ENCODE data around the gene OGDHL.

DNA sequence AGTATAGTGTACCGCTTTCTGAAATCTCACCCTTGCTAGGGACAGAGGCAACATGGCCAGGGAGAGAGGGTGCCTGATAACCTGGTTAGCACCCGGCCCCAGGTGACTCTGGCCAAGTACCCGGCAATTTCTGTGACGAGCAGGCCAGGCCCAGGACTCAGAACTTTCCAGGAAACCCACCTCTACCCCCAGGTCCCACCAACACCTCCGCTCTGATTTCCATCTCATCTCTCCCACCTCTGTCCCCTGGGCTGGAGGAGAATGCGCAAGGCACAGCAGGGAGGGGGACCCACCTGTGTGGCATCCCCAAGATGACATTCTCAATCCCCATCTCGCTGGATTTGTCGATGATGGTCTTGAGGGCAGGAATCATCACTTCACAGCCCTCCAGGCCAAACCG lies 11.6 kb downstream of the OGDHL start:
- TF ChIP-seq, protein P1, sequence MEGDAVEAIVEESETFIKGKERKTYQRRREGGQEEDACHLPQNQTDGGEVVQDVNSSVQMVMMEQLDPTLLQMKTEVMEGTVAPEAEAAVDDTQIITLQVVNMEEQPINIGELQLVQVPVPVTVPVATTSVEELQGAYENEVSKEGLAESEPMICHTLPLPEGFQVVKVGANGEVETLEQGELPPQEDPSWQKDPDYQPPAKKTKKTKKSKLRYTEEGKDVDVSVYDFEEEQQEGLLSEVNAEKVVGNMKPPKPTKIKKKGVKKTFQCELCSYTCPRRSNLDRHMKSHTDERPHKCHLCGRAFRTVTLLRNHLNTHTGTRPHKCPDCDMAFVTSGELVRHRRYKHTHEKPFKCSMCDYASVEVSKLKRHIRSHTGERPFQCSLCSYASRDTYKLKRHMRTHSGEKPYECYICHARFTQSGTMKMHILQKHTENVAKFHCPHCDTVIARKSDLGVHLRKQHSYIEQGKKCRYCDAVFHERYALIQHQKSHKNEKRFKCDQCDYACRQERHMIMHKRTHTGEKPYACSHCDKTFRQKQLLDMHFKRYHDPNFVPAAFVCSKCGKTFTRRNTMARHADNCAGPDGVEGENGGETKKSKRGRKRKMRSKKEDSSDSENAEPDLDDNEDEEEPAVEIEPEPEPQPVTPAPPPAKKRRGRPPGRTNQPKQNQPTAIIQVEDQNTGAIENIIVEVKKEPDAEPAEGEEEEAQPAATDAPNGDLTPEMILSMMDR (IDR thresholded peaks at IDR 0.05) = no peak
- TF ChIP-seq POLR2A (IDR thresholded peaks at IDR 0.05) = no peak
